H1 (cell line): ENCODE data around the gene KCNA2. TPM values are rescaled to one million over a fixed set of nuclear protein-coding genes. Genes with fewer than 3 reads are reported as not detected.

Experiments
- CTCF ChIA-PET: fragments of 300-600 bp; sonication (Branson Sonifier 250); formaldehyde crosslinking; loops from one replicate; lab custom pipeline; 2021; ENCODE audit not compliant: partially characterized antibody; lab: Charles Lee
- POLR2A ChIA-PET: fragments of 300-600 bp; sonication (Branson Sonifier 250); formaldehyde crosslinking; loops from one replicate; lab custom pipeline; 2021; ENCODE audit warnings: inconsistent platforms; ENCODE audit not compliant: partially characterized antibody; lab: Charles Lee
- DNase-seq, 2 experiments: peaks; one replicate each; pipeline versions ENCODE4 v3.0.0 to v3.0.0-alpha.2; 2010 to 2022; ENCODE audit warnings: low spot score in 2 of 2, low read depth in 1 of 2, mixed read lengths in 1 of 2
- FAIRE-seq: peaks from 2 replicates; lab custom pipeline; 2011; peaks lifted over from hg19 to GRCh38; lab: Jason Lieb, UNC
- H2AFZ ChIP-seq: 2 replicates; pipeline ENCODE4 v1.8.1; 2012; ENCODE audit warnings: low read length, inconsistent platforms
- H2AK5ac ChIP-seq: 2 replicates; pipeline ENCODE4 v1.6.1; 2013; ENCODE audit warnings: low read depth, low read length
- H2BK120ac ChIP-seq: replicated peaks from 2 replicates; pipeline ENCODE3; 2013; ENCODE audit warnings: low read depth, low read length, inconsistent platforms
- H2BK12ac ChIP-seq: 2 replicates; pipeline ENCODE4 v1.6.1; 2013; ENCODE audit warnings: low read depth, low read length
- H2BK15ac ChIP-seq: 2 replicates; pipeline ENCODE4 v1.6.1; 2013; ENCODE audit warnings: low read length
- H2BK20ac ChIP-seq: 2 replicates; pipeline ENCODE4 v1.6.1; 2013; ENCODE audit warnings: low read length
- H2BK5ac ChIP-seq: 2 replicates; pipeline ENCODE4 v1.6.1; 2013; ENCODE audit warnings: low read depth, low read length
- H3K14ac ChIP-seq: 2 replicates; pipeline ENCODE4 v1.6.1; 2013; ENCODE audit warnings: inconsistent platforms; ENCODE audit not compliant: insufficient read length
- H3K18ac ChIP-seq: 2 replicates; pipeline ENCODE4 v1.6.1; 2013; ENCODE audit warnings: low read length; ENCODE audit errors: extremely low read depth
- H3K23ac ChIP-seq: 2 replicates; pipeline ENCODE4 v1.6.1; 2013; ENCODE audit warnings: inconsistent platforms; ENCODE audit not compliant: insufficient read length
- H3K23me2 ChIP-seq: 2 replicates; pipeline ENCODE4 v1.6.1; 2013; ENCODE audit warnings: low read depth, low read length
- H3K27ac ChIP-seq: 2 replicates; pipeline ENCODE4 v1.6.1; 2011; ENCODE audit warnings: low read depth, low read length, inconsistent platforms
- H3K27me3 ChIP-seq, 4 experiments: replicated peaks in 1 of 4; 1 replicate in 1 of 4; 2 replicates in 3 of 4; pipeline versions ENCODE4 v1.6.1 to v1.8.1; 2011 to 2013; ENCODE audit warnings: low read length in 3 of 4, mild to moderate bottlenecking in 3 of 4, inconsistent platforms in 2 of 4, mixed read lengths in 2 of 4, moderate library complexity in 1 of 4; ENCODE audit not compliant: control insufficient read depth in 3 of 4, insufficient read depth in 3 of 4; ENCODE audit errors: extremely low read depth in 1 of 4
- H3K36me3 ChIP-seq, 4 experiments: 2 replicates each; pipeline versions ENCODE4 v1.6.1 to v1.8.1; 2011 to 2013; ENCODE audit warnings: mild to moderate bottlenecking in 4 of 4, low read length in 3 of 4, moderate library complexity in 2 of 4, control low read depth in 1 of 4, inconsistent platforms in 1 of 4; ENCODE audit not compliant: insufficient read depth in 4 of 4, control insufficient read depth in 2 of 4
- H3K4ac ChIP-seq: replicated peaks from 2 replicates; pipeline ENCODE3; 2013; ENCODE audit warnings: low read length, low read depth, mixed read lengths, inconsistent platforms; ENCODE audit not compliant: insufficient read length
- H3K4me1 ChIP-seq, 4 experiments: replicated peaks in 1 of 4; 1 replicate in 1 of 4; 2 replicates in 3 of 4; pipeline versions ENCODE4 v1.6.1 to v1.8.1; 2011 to 2013; ENCODE audit warnings: low read length in 3 of 4, inconsistent platforms in 2 of 4, mixed read lengths in 1 of 4; ENCODE audit not compliant: insufficient read depth in 4 of 4, control insufficient read depth in 3 of 4
- H3K4me2 ChIP-seq, 2 experiments: 2 replicates each; pipeline versions ENCODE4 v1.6.1 to v1.8.1; 2011 to 2013; ENCODE audit warnings: low read depth in 2 of 2, low read length in 2 of 2, control low read depth in 1 of 2, inconsistent platforms in 1 of 2, mild to moderate bottlenecking in 1 of 2; ENCODE audit not compliant: insufficient read depth in 1 of 2
- H3K4me3 ChIP-seq, 4 experiments: fragments of 200-600, 300-600 bp in 1 of 4; sonication (generic), shearing (Covaris generic), sonication (Bioruptor Twin) in 1 of 4; 2 replicates each; pipeline versions ENCODE4 v1.5.1 to v1.8.1; 2011 to 2016; ENCODE audit warnings: low read length in 4 of 4, low read depth in 3 of 4, control low read depth in 2 of 4, inconsistent platforms in 2 of 4, mild to moderate bottlenecking in 2 of 4, mixed read lengths in 1 of 4, moderate library complexity in 1 of 4; ENCODE audit not compliant: insufficient read depth in 2 of 4; ENCODE audit errors: extremely low read depth in 1 of 4
- H3K56ac ChIP-seq: replicated peaks from 2 replicates; pipeline ENCODE3; 2013; ENCODE audit warnings: low read depth, mild to moderate bottlenecking, mixed read lengths, low read length, inconsistent platforms; ENCODE audit not compliant: insufficient read length
- H3K79me1 ChIP-seq: 2 replicates; pipeline ENCODE4 v1.6.1; 2013; ENCODE audit warnings: low read depth, low read length, control low read depth
- H3K79me2 ChIP-seq, 2 experiments: 2 replicates each; pipeline versions ENCODE4 v1.6.1 to v1.8.1; 2012 to 2013; ENCODE audit warnings: low read length in 2 of 2, mild to moderate bottlenecking in 2 of 2, inconsistent platforms in 1 of 2; ENCODE audit not compliant: insufficient read depth in 2 of 2, control insufficient read depth in 1 of 2
- H3K9ac ChIP-seq, 4 experiments: replicated peaks in 1 of 4; 1 replicate in 1 of 4; 2 replicates in 3 of 4; pipeline versions ENCODE4 v1.6.1 to v1.8.1; 2011 to 2013; ENCODE audit warnings: low read depth in 3 of 4, low read length in 3 of 4, control low read depth in 2 of 4, mild to moderate bottlenecking in 2 of 4, moderate library complexity in 2 of 4, inconsistent platforms in 1 of 4; ENCODE audit errors: extremely low read depth in 1 of 4
- H3K9me3 ChIP-seq, 2 experiments: 2 replicates each; pipeline versions ENCODE4 v1.6.1 to v1.8.1; 2012 to 2013; ENCODE audit warnings: mild to moderate bottlenecking in 2 of 2, moderate library complexity in 2 of 2, control low read depth in 1 of 2, inconsistent platforms in 1 of 2, low read depth in 1 of 2, low read length in 1 of 2, mixed read lengths in 1 of 2; ENCODE audit not compliant: insufficient read depth in 2 of 2
- H4K20me1 ChIP-seq, 2 experiments: replicated peaks in 1 of 2; 2 replicates each; pipeline versions ENCODE3 to v1.8.1; 2011 to 2013; ENCODE audit warnings: inconsistent platforms in 2 of 2, low read length in 2 of 2, mild to moderate bottlenecking in 1 of 2; ENCODE audit not compliant: insufficient read depth in 2 of 2, control insufficient read depth in 1 of 2
- H4K5ac ChIP-seq: 2 replicates; pipeline ENCODE4 v1.6.1; 2013; ENCODE audit warnings: low read length, low read depth, mixed read lengths, inconsistent platforms; ENCODE audit not compliant: insufficient read length
- H4K8ac ChIP-seq: 2 replicates; pipeline ENCODE4 v1.8.0; 2013; ENCODE audit warnings: mild to moderate bottlenecking, moderate library complexity, low read length, inconsistent platforms; ENCODE audit not compliant: insufficient read depth; ENCODE audit errors: extremely low read depth
- H4K91ac ChIP-seq: replicated peaks from 2 replicates; pipeline ENCODE3; 2013; ENCODE audit warnings: low read length, mixed read lengths, inconsistent platforms; ENCODE audit not compliant: insufficient read length
- CBX8 ChIP-seq: fragments of 300-800, 300-1000 bp; sonication (generic); IDR thresholded peaks from 2 replicates; pipeline ENCODE4 v1.7.1; 2016; ENCODE audit warnings: low read depth, low read length, borderline replicate concordance
- CEBPB ChIP-seq: IDR thresholded peaks from 2 replicates; pipeline ENCODE4 v1.6.1; 2012; ENCODE audit warnings: low read depth, low read length
- CHD2 ChIP-seq: IDR thresholded peaks from 2 replicates; pipeline ENCODE4 v1.6.1; 2012; ENCODE audit warnings: low read length, improper control_type of control experiment
- EZH2 ChIP-seq: fragments of 200-600 bp; sonication (generic); IDR thresholded peaks from 2 replicates; pipeline ENCODE4 v1.7.1; 2012; ENCODE audit warnings: low read depth, mild to moderate bottlenecking, moderate library complexity, low read length, inconsistent platforms; ENCODE audit not compliant: severe bottlenecking
- GABPA ChIP-seq: IDR thresholded peaks from 2 replicates; pipeline ENCODE4 v1.6.1; 2011; ENCODE audit warnings: mild to moderate bottlenecking, low read length, moderate library complexity, borderline replicate concordance; ENCODE audit not compliant: insufficient read depth
- HDAC6 ChIP-seq: IDR thresholded peaks from one replicate; pipeline ENCODE4 v1.7.1; 2012; ENCODE audit warnings: low read depth, mild to moderate bottlenecking, inconsistent platforms, low read length, moderate library complexity
- JUND ChIP-seq: IDR thresholded peaks from 2 replicates; pipeline ENCODE4 v1.6.1; 2011; ENCODE audit warnings: mild to moderate bottlenecking, improper control_type of control experiment, low read length
- KDM4A ChIP-seq: IDR thresholded peaks from one replicate; pipeline ENCODE4 v1.7.1; 2012; ENCODE audit warnings: low read depth, mild to moderate bottlenecking, moderate library complexity, low read length, inconsistent platforms; ENCODE audit not compliant: severe bottlenecking
- RNF2 ChIP-seq: fragments of 200-900, 300-1000 bp; sonication (generic); IDR thresholded peaks from 2 replicates; pipeline ENCODE4 v1.7.1; 2016; ENCODE audit warnings: borderline replicate concordance, low read depth, mild to moderate bottlenecking, antibody characterized with exemption, low read length; ENCODE audit not compliant: poor library complexity, severe bottlenecking; ENCODE audit errors: missing control alignments
- SIN3A ChIP-seq, 2 experiments: IDR thresholded peaks in 1 of 2; conservative IDR thresholded peaks in 1 of 2; 2 replicates each; pipeline ENCODE4 v1.6.1; 2011 to 2012; ENCODE audit warnings: low read length in 2 of 2, improper control_type of control experiment in 1 of 2, low read depth in 1 of 2, mild to moderate bottlenecking in 1 of 2
- SIX5 ChIP-seq: IDR thresholded peaks from 2 replicates; pipeline ENCODE4 v1.6.1; 2011; ENCODE audit warnings: mild to moderate bottlenecking, low read depth, low read length
- SP4 ChIP-seq: IDR thresholded peaks from 2 replicates; pipeline ENCODE4 v1.6.1; 2012; ENCODE audit warnings: low read length, inconsistent platforms
- SRF ChIP-seq: IDR thresholded peaks from 2 replicates; pipeline ENCODE4 v1.6.1; 2011; ENCODE audit warnings: mild to moderate bottlenecking, low read depth, low read length, moderate library complexity
- TCF12 ChIP-seq: IDR thresholded peaks from 2 replicates; pipeline ENCODE4 v1.6.1; 2011; ENCODE audit warnings: low read depth, mild to moderate bottlenecking, low read length
- TEAD4 ChIP-seq: IDR thresholded peaks from 2 replicates; pipeline ENCODE4 v1.6.1; 2012; ENCODE audit warnings: low read depth, low read length, inconsistent platforms, mixed read lengths
- WGBS, 2 experiments: shearing (Covaris generic) in 1 of 2; methylation state at CpG; one replicate each; pipeline versions ENCODE4 v1.1.6 to v1.1.7; 2013 to 2015; ENCODE audit warnings: low lambda C conversion rate in 2 of 2, mixed read lengths in 2 of 2, inconsistent platforms in 1 of 2, low coverage in 1 of 2, missing lambda C conversion rate in 1 of 2; ENCODE audit not compliant: insufficient replicate concordance in 2 of 2, insufficient coverage in 1 of 2, insufficient read length in 1 of 2; ENCODE audit errors: extremely low coverage in 1 of 2, missing lambda C conversion rate in 1 of 2; 5-methylcytosine and 5-hydroxymethylcytosine counted together
- polyA plus RNA-seq, 7 experiments: library from polyadenylated mRNA; depleted of rRNA in 3 of 7; stranded (reverse) in 5 of 7; unstranded in 2 of 7; fragments of >200 nt in 5 of 7; fragments of 200-250 nt in 2 of 7; gene quantifications; 1 replicate in 5 of 7; 2 replicates in 1 of 7; 4 replicates in 1 of 7; pipeline versions ENCODE4 v1.2.1 to v1.2.3, GENCODE V29; 2011 to 2013; ENCODE audit warnings: missing spikeins in 2 of 7, mixed read lengths in 2 of 7
- total RNA-seq: library from RNA; stranded (reverse); fragmentation: NEBNext Ultra II Directional; extraction: Animal tissue kit (Norgen Biotek cat#: 25700); gene quantifications from 2 replicates; pipeline ENCODE4 v1.2.1, GENCODE V29; 2021

The KCNA2 gene
- total and polyA plus RNA-seq, 2 of the 8 experiments (the other 6 are each of a cell fraction or from before 2014, with no cell fraction given) = 0.26 to 0.78 TPM

GRCh38 chr1:110545492-110545891, 60.7 kb downstream of the KCNA2 start:
- Histone ChIP-seq H3K9me3 (no peaks in the 10 kb centered on the region), H3K18ac (no peak overlapping the region), H4K5ac (no peak overlapping the region), H3K23ac (no peak overlapping the region), H4K20me1 (no peaks in the 10 kb centered on the region), H3K4me2 (no peak overlapping the region), H3K27me3 (peaks cover 0 to 2% (median 0%) of the 10 kb centered on the region in 4 experiments; a peak in 1 of 7 replicates), H3K79me2 (no peaks in the 10 kb centered on the region), H3K4me3 (no peak overlapping the region), H3K79me1 (no peaks in the 10 kb centered on the region), H3K36me3 (no peaks in the 10 kb centered on the region), H3K14ac (no peak overlapping the region), H2BK20ac (no peak overlapping the region), H4K8ac (no peak overlapping the region), H3K23me2 (no peaks in the 10 kb centered on the region), H2BK5ac (no peak overlapping the region), H3K4me1 (no peaks in the 10 kb centered on the region), H2BK120ac (no peak overlapping the region), H2BK15ac (no peak overlapping the region), H3K56ac (no peak overlapping the region), H3K4ac (no peak overlapping the region), H3K9ac (no peak overlapping the region), H4K91ac (no peak overlapping the region), H2BK12ac (no peak overlapping the region), H2AFZ (no peak overlapping the region), H2AK5ac (no peak overlapping the region), H3K27ac (no peak overlapping the region)
- CTCF ChIA-PET = interaction anchor here (0.8 to 25.0 kb wide), 6 partner anchors 7 to 71 kb away, joined by 3 to 302 read pairs (median 4); partner anchors contain the start of gene KCNA10
- 94% methylated on average over 2 of the region's 2 CpGs; no CpG with 5 or more reads in 1 of the 2 experiments for WGBS, 2 experiments
- no peak for DNase-seq
- FAIRE-seq = no peak
- POLR2A ChIA-PET = no interaction called here
- no peak for TF ChIP-seq CHD2
- TF ChIP-seq CEBPB = no peak
- no peak for TF ChIP-seq KDM4A
- no peak for TF ChIP-seq JUND
- no peak for TF ChIP-seq GABPA
- no peak for TF ChIP-seq HDAC6
- TF ChIP-seq SIX5 = no peak
- TF ChIP-seq TCF12 = no peak
- no peak for TF ChIP-seq SP4
- TF ChIP-seq SIN3A (conservative IDR thresholded peaks at IDR 0.05 in 1 of 2, IDR thresholded peaks at IDR 0.05 in 1 of 2; ENCODE audit: low read depth in 1 of 2, low read length in 2 of 2) = no peak
- TF ChIP-seq RNF2 = no peak
- TF ChIP-seq CBX8 = no peak
- no peak for TF ChIP-seq EZH2
- TF ChIP-seq TEAD4 = no peak
- no peak for TF ChIP-seq SRF
